ENCODE data around the gene FBXL17. TPM values are rescaled to one million over a fixed set of nuclear protein-coding genes. Genes with fewer than 3 reads are reported as not detected.

Gene FBXL17
- total RNA-seq, 4 donors from 2014 or later = 10.9 to 19.8 (median 15.0) TPM

- DNase-seq (ENCODE audit: low spot score) (no peak), ATAC-seq (ENCODE audit: low FRiP score) (no peak)
- TF ChIP-seq CTCF (IDR thresholded peaks at IDR 0.05) = no peak
Observed at GRCh38 chr5:108201721-108202120, 180.2 kb downstream of the FBXL17 start.

- TF ChIP-seq CTCF (IDR thresholded peaks at IDR 0.05) = no peak
Observed at GRCh38 chr5:108196276-108196675, 185.6 kb downstream of the FBXL17 start.

GRCh38 chr5:108193021-108193795, 188.7 kb downstream of the FBXL17 start:
- ATAC-seq (ENCODE audit: low FRiP score) (no peak), DNase-seq (ENCODE audit: low spot score) (no peak)
- TF ChIP-seq CTCF (IDR thresholded peaks at IDR 0.05) = no peak

More at GRCh38 chr5:108196276-108196675, 185.6 kb downstream of the FBXL17 start:
- DNase-seq (ENCODE audit: low spot score) (no peak), ATAC-seq (ENCODE audit: low FRiP score) (no peak)

- DNase-seq (ENCODE audit: low spot score) (no peak), ATAC-seq (ENCODE audit: low FRiP score) (no peak)
- no peak for TF ChIP-seq CTCF (IDR thresholded peaks at IDR 0.05)
Observed at GRCh38 chr5:108184940-108185339, 197.0 kb downstream of the FBXL17 start.

- DNase-seq (ENCODE audit: low spot score) = no peak
- no peak for ATAC-seq (ENCODE audit: low FRiP score)
- TF ChIP-seq CTCF (IDR thresholded peaks at IDR 0.05) = no peak
Observed at GRCh38 chr5:108181975-108182374, 199.9 kb downstream of the FBXL17 start.

GRCh38 chr5:108174286-108174685, 207.6 kb downstream of the FBXL17 start:
- no peak for DNase-seq (ENCODE audit: low spot score)
- TF ChIP-seq CTCF (IDR thresholded peaks at IDR 0.05) = no peak
- ATAC-seq (ENCODE audit: low FRiP score) = no peak

GRCh38 chr5:108171759-108172158, 210.1 kb downstream of the FBXL17 start:
- no peak for TF ChIP-seq CTCF (IDR thresholded peaks at IDR 0.05)
- no peak for ATAC-seq (ENCODE audit: low FRiP score)

More at GRCh38 chr5:108171759-108172158, 210.1 kb downstream of the FBXL17 start:
- no peak for DNase-seq (ENCODE audit: low spot score)
